ENCODE data around the gene STXBP6.
"Not testable (repeated sequence)": the region's sequence is repeated elsewhere in the genome, so short reads cannot be mapped to it uniquely, and the experiment has no call there.

The STXBP6 gene

GRCh38 chr14:24982472-24983155 is 67.3 kb downstream of the STXBP6 start:
- DNase-seq, result no peak

GRCh38 chr14:24979725-24980239 is 70.2 kb downstream of the STXBP6 start:
- no peak for DNase-seq

- DNase-seq, result no peak
These were observed 70.9 kb downstream of the STXBP6 start for GRCh38 chr14:24978862-24979724.

- DNase-seq, result no peak
These were observed 73.3 kb downstream of the STXBP6 start for GRCh38 chr14:24976602-24977001.

- DNase-seq, result no peak
These were observed 74.6 kb downstream of the STXBP6 start for GRCh38 chr14:24975393-24975792.

GRCh38 chr14:24974591-24975374 is 75.2 kb downstream of the STXBP6 start:
- DNase-seq, result no peak

- no peak for DNase-seq
These were observed 77.1 kb downstream of the STXBP6 start for GRCh38 chr14:24972844-24973243.

GRCh38 chr14:24971255-24971654 is 78.7 kb downstream of the STXBP6 start:
- no peak for DNase-seq

GRCh38 chr14:24966579-24966964 is 83.4 kb downstream of the STXBP6 start:
- no peak for DNase-seq

- DNase-seq, result no peak
These were observed 83.9 kb downstream of the STXBP6 start for GRCh38 chr14:24965934-24966578.

GRCh38 chr14:24965578-24965933 is 84.4 kb downstream of the STXBP6 start:
- DNase-seq, result no peak

GRCh38 chr14:24964591-24964990 is 85.4 kb downstream of the STXBP6 start:
- DNase-seq, result no peak

- no peak for DNase-seq
These were observed 85.9 kb downstream of the STXBP6 start for GRCh38 chr14:24964048-24964447.

GRCh38 chr14:24962118-24962517 is 87.8 kb downstream of the STXBP6 start:
- DNase-seq, result not testable (repeated sequence)

- DNase-seq, result no peak
These were observed 89.1 kb downstream of the STXBP6 start for GRCh38 chr14:24960816-24961215.

GRCh38 chr14:24959791-24960331 is 90.1 kb downstream of the STXBP6 start:
- no peak for DNase-seq

GRCh38 chr14:24958271-24958670 is 91.7 kb downstream of the STXBP6 start:
- no peak for DNase-seq

GRCh38 chr14:24957814-24958213 is 92.1 kb downstream of the STXBP6 start:
- DNase-seq, result no peak

- no peak for DNase-seq
These were observed 93.8 kb downstream of the STXBP6 start for GRCh38 chr14:24956104-24956503.

GRCh38 chr14:24954700-24955037 is 95.3 kb downstream of the STXBP6 start:
- DNase-seq, result no peak

GRCh38 chr14:24954037-24954699 is 95.8 kb downstream of the STXBP6 start:
- DNase-seq, result no peak

Measured in AML-193 (cell line).